ENCODE measurements around the gene MEIOSIN. TPM values are rescaled to one million over a fixed set of nuclear protein-coding genes. Genes with fewer than 3 reads are reported as not detected.

MEIOSIN gene
- total and polyA plus RNA-seq, 4 donors, result not detected

- H3K27ac ChIP-seq (ENCODE audit: low read depth in 1 of 2, low read length in 2 of 2), result no peak overlapping the region
- no peaks in the 10 kb centered on the region for H3K9me3 ChIP-seq (ENCODE audit: control insufficient read depth, low read length)
- no peaks in the 10 kb centered on the region for H3K4me1 ChIP-seq (ENCODE audit: control insufficient read depth in 1 of 2, insufficient read depth in 2 of 2, low read length in 2 of 2)
- DNase-seq, result no peak
- no peaks in the 10 kb centered on the region for H3K27me3 ChIP-seq (ENCODE audit: control insufficient read depth in 1 of 2, insufficient read depth in 2 of 2, low read length in 1 of 2)
- H3K4me3 ChIP-seq (ENCODE audit: low read length in 2 of 2), result no peak overlapping the region
- 96 to 98% methylated on average over 9 of the region's 9 CpGs for WGBS, 2 donors
- H3K36me3 ChIP-seq (ENCODE audit: control insufficient read depth in 1 of 2, insufficient read depth in 2 of 2, low read length in 1 of 2), result no peaks in the 10 kb centered on the region
- intact Hi-C loops (cut with DNase I), result no loop called here
- ATAC-seq (ENCODE audit: low FRiP score), result no peak
Measured at GRCh38 chr19:45705115-45705514, 28.1 kb upstream of the MEIOSIN start.

DNA sequence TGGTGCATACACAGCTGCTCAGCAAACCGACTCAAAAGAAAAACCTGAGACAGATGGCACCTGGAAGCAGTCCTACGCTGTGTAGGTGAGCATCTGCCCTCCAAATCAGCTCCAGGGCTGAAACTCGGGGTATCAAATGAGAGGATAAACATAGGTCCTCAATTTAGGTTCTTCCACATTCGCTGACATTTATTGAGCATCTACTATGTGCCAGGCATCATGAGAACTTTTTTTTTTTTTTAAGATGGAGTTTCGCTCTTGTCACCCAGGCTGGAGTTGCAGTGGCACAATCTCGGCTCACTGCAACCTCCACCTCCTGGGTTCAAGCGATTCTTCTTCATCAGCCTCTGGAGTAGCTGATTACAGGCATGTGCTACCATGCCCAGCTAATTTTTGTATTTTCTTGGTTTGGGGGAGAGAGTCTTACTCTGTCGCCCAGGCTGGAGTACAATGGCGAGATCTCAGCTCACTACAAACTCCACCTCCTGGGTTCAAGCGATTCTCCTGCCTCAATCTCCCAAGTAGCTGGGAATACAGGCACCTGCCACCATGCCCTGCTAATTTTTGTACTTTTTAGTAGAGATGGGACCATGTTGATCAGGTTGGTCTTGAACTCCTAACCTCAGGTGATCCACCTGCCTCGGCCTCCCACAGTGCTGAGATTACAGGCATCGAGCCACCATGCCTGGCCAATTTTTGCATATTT, 27.4 kb upstream of the MEIOSIN start:
- ATAC-seq (ENCODE audit: low FRiP score) (no peak), DNase-seq (no peak)
- no peak overlapping the region for H3K4me3 ChIP-seq (ENCODE audit: low read length in 2 of 2)
- no peaks in the 10 kb centered on the region for H3K4me1 ChIP-seq (ENCODE audit: control insufficient read depth in 1 of 2, insufficient read depth in 2 of 2, low read length in 2 of 2)
- no peak overlapping the region for H3K27ac ChIP-seq (ENCODE audit: low read depth in 1 of 2, low read length in 2 of 2)
- no peaks in the 10 kb centered on the region for H3K9me3 ChIP-seq (ENCODE audit: control insufficient read depth, low read length)
- no peaks in the 10 kb centered on the region for H3K27me3 ChIP-seq (ENCODE audit: control insufficient read depth in 1 of 2, insufficient read depth in 2 of 2, low read length in 1 of 2)
- no peaks in the 10 kb centered on the region for H3K36me3 ChIP-seq (ENCODE audit: control insufficient read depth in 1 of 2, insufficient read depth in 2 of 2, low read length in 1 of 2)
- intact Hi-C loops (cut with DNase I), result no loop called here
- 95 to 97% methylated on average over 12 of the region's 12 CpGs for WGBS, 2 donors

DNA sequence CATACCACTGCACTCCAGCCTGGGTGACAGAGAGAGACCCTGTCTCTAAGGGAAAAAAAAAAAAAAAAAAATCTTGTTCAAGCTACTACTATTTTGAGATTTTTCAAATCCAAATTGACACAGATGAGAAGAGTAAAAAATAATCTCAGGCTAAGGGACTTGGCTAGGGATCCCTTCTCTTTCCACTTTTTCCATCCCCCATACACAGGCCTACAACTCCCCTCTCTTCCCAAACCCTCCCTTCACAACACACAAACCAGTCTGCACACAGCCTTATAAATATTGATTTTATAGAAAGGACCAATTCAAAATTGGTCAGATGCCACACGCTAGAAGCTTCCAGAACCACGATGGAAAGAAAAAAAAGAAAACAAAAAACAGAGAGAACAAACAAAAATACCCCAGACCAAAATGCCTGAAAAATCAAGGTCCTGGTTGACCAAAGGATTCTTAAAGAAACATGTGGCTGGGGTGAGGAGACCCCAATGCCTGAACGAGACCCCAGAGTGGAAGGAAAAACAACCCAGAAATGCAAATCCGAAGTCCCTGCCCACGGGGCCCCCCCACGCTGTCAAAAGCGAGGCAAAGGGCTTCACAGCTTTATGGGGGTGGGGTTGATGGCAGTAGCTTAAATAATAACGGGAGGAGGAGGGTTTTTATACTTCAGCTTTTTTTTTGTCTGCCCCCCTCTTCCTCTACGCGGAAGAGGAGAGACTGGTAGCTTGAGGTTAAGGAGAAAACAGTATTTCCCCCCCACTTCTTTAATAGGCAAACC, 22.7 kb upstream of the MEIOSIN start:
- DNase-seq (no peak), ATAC-seq (ENCODE audit: low FRiP score) (no peak)
- Histone ChIP-seq H3K4me1 (ENCODE audit: control insufficient read depth in 1 of 2, insufficient read depth in 2 of 2, low read length in 2 of 2) (no peaks in the 10 kb centered on the region), H3K27me3 (ENCODE audit: control insufficient read depth in 1 of 2, insufficient read depth in 2 of 2, low read length in 1 of 2) (no peaks in the 10 kb centered on the region), H3K36me3 (ENCODE audit: control insufficient read depth in 1 of 2, insufficient read depth in 2 of 2, low read length in 1 of 2) (no peaks in the 10 kb centered on the region), H3K27ac (ENCODE audit: low read depth in 1 of 2, low read length in 2 of 2) (no peak overlapping the region), H3K9me3 (ENCODE audit: control insufficient read depth, low read length) (no peaks in the 10 kb centered on the region), H3K4me3 (ENCODE audit: low read length in 2 of 2) (no peak overlapping the region)
- 62 to 69% methylated on average over 10 of the region's 10 CpGs for WGBS, 2 donors
- intact Hi-C loops (cut with DNase I), result loop anchor here in 1 of 2 donors (10.0 kb wide), 1 partner anchor 1334 kb away; the partner anchor contains the start of gene TMEM160

- Histone ChIP-seq H3K27me3 (ENCODE audit: control insufficient read depth in 1 of 2, insufficient read depth in 2 of 2, low read length in 1 of 2) (no peaks in the 10 kb centered on the region), H3K36me3 (ENCODE audit: control insufficient read depth in 1 of 2, insufficient read depth in 2 of 2, low read length in 1 of 2) (no peaks in the 10 kb centered on the region), H3K4me1 (ENCODE audit: control insufficient read depth in 1 of 2, insufficient read depth in 2 of 2, low read length in 2 of 2) (no peaks in the 10 kb centered on the region), H3K27ac (ENCODE audit: low read depth in 1 of 2, low read length in 2 of 2) (no peak overlapping the region), H3K4me3 (ENCODE audit: low read length in 2 of 2) (no peak overlapping the region), H3K9me3 (ENCODE audit: control insufficient read depth, low read length) (no peaks in the 10 kb centered on the region)
- WGBS, 2 donors, result 91 to 92% methylated on average over 73 to 76 of the region's 76 CpGs
- ATAC-seq (ENCODE audit: low FRiP score) (no peak), DNase-seq (no peak)
- intact Hi-C loops (cut with DNase I), result loop anchor here in 1 of 2 donors (10.0 kb wide), 1 partner anchor 1333 kb away; the partner anchor contains the start of gene TMEM160
Measured at GRCh38 chr19:45711851-45712698, 21.2 kb upstream of the MEIOSIN start.

DNA sequence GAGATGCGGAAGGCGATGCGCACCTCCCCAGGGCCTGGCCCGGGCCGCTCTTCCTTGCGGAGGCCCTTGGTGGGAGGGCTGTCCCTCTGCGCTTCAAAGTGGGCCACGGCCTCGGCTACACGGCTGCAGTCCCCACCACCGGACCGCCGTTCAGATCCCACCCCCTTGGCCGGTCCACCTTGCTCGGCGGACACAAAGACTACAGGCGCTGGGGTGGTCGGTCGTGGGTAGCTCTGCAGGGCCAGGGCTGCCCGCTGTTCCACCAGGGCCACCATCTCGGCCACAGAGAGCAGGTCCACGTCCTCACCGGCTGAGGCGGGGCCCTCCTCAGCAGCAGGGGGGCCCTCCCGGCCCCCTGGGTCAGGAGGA, 20.6 kb upstream of the MEIOSIN start:
- intact Hi-C loops (cut with DNase I), result loop anchor here in 1 of 2 donors (10.0 kb wide), 1 partner anchor 1332 kb away; the partner anchor contains the start of gene TMEM160
- ATAC-seq (ENCODE audit: low FRiP score), result no peak
- H3K36me3 ChIP-seq (ENCODE audit: control insufficient read depth in 1 of 2, insufficient read depth in 2 of 2, low read length in 1 of 2), result no peaks in the 10 kb centered on the region

GRCh38 chr19:45713141-45713540, 20.1 kb upstream of the MEIOSIN start:
- Histone ChIP-seq H3K4me3 (ENCODE audit: low read length in 2 of 2) (no peak overlapping the region), H3K9me3 (ENCODE audit: control insufficient read depth, low read length) (no peaks in the 10 kb centered on the region), H3K4me1 (ENCODE audit: control insufficient read depth in 1 of 2, insufficient read depth in 2 of 2, low read length in 2 of 2) (no peaks in the 10 kb centered on the region), H3K27me3 (ENCODE audit: control insufficient read depth in 1 of 2, insufficient read depth in 2 of 2, low read length in 1 of 2) (no peaks in the 10 kb centered on the region), H3K36me3 (ENCODE audit: control insufficient read depth in 1 of 2, insufficient read depth in 2 of 2, low read length in 1 of 2) (no peaks in the 10 kb centered on the region), H3K27ac (ENCODE audit: low read depth in 1 of 2, low read length in 2 of 2) (no peak overlapping the region)
- intact Hi-C loops (cut with DNase I), result loop anchor here in 1 of 2 donors (10.0 kb wide), 1 partner anchor 1332 kb away; the partner anchor contains the start of gene TMEM160
- no peak for ATAC-seq (ENCODE audit: low FRiP score)
- DNase-seq, result no peak
- WGBS, 2 donors, result 90 to 91% methylated on average over 14 to 15 of the region's 15 CpGs

More for the DNA sequence above, 20.6 kb upstream of the MEIOSIN start:
- no peak overlapping the region for H3K4me3 ChIP-seq (ENCODE audit: low read length in 2 of 2)
- no peak overlapping the region for H3K27ac ChIP-seq (ENCODE audit: low read depth in 1 of 2, low read length in 2 of 2)
- 94 to 96% methylated on average over 22 to 25 of the region's 25 CpGs for WGBS, 2 donors
- no peaks in the 10 kb centered on the region for H3K9me3 ChIP-seq (ENCODE audit: control insufficient read depth, low read length)
- H3K4me1 ChIP-seq (ENCODE audit: control insufficient read depth in 1 of 2, insufficient read depth in 2 of 2, low read length in 2 of 2), result no peaks in the 10 kb centered on the region
- no peaks in the 10 kb centered on the region for H3K27me3 ChIP-seq (ENCODE audit: control insufficient read depth in 1 of 2, insufficient read depth in 2 of 2, low read length in 1 of 2)
- DNase-seq, result no peak

GRCh38 chr19:45715139-45715538, 18.1 kb upstream of the MEIOSIN start:
- H3K4me3 ChIP-seq (ENCODE audit: low read length in 2 of 2), result no peak overlapping the region
- intact Hi-C loops (cut with DNase I), result loop anchor here in 1 of 2 donors (5.0 to 10.0 kb wide), 2 partner anchors 52 to 1330 kb away; partner anchors contain the start of genes SIX5 and TMEM160
- ATAC-seq (ENCODE audit: low FRiP score), result no peak
- H3K27me3 ChIP-seq (ENCODE audit: control insufficient read depth in 1 of 2, insufficient read depth in 2 of 2, low read length in 1 of 2), result no peaks in the 10 kb centered on the region
- no peaks in the 10 kb centered on the region for H3K9me3 ChIP-seq (ENCODE audit: control insufficient read depth, low read length)
- H3K4me1 ChIP-seq (ENCODE audit: control insufficient read depth in 1 of 2, insufficient read depth in 2 of 2, low read length in 2 of 2), result no peaks in the 10 kb centered on the region
- H3K27ac ChIP-seq (ENCODE audit: low read depth in 1 of 2, low read length in 2 of 2), result no peak overlapping the region
- DNase-seq, result no peak
- no peaks in the 10 kb centered on the region for H3K36me3 ChIP-seq (ENCODE audit: control insufficient read depth in 1 of 2, insufficient read depth in 2 of 2, low read length in 1 of 2)
- WGBS, 2 donors, result 96% methylated on average over 3 of the region's 3 CpGs

- Histone ChIP-seq H3K9me3 (ENCODE audit: control insufficient read depth, low read length) (no peaks in the 10 kb centered on the region), H3K36me3 (ENCODE audit: control insufficient read depth in 1 of 2, insufficient read depth in 2 of 2, low read length in 1 of 2) (no peaks in the 10 kb centered on the region), H3K4me1 (ENCODE audit: control insufficient read depth in 1 of 2, insufficient read depth in 2 of 2, low read length in 2 of 2) (no peaks in the 10 kb centered on the region), H3K27me3 (ENCODE audit: control insufficient read depth in 1 of 2, insufficient read depth in 2 of 2, low read length in 1 of 2) (no peaks in the 10 kb centered on the region), H3K27ac (ENCODE audit: low read depth in 1 of 2, low read length in 2 of 2) (no peak overlapping the region), H3K4me3 (ENCODE audit: low read length in 2 of 2) (peak overlapping the region; percentile 35 to 64)
- intact Hi-C loops (cut with DNase I), result loop anchor here in 1 of 2 donors (5.0 to 10.0 kb wide), 2 partner anchors 51 to 1328 kb away; partner anchors contain the start of genes SIX5 and TMEM160
- DNase-seq (no peak), ATAC-seq (ENCODE audit: low FRiP score) (no peak)
- 1% methylated on average over 24 of the region's 24 CpGs for WGBS, 2 donors
Measured at GRCh38 chr19:45716359-45717130, 16.7 kb upstream of the MEIOSIN start.

Measured in aorta (tissue), 5 donors.